Measurements from ENCODE around the gene CDK11A. TPM values are rescaled to one million over a fixed set of nuclear protein-coding genes. Genes with fewer than 3 reads are reported as not detected.
"Not testable (repeated sequence)": the region's sequence is repeated elsewhere in the genome, so short reads cannot be mapped to it uniquely, and the experiment has no call there.

Gene CDK11A
- total RNA-seq, 2 donors from 2014 or later, result 56.3 to 56.7 TPM

DNA sequence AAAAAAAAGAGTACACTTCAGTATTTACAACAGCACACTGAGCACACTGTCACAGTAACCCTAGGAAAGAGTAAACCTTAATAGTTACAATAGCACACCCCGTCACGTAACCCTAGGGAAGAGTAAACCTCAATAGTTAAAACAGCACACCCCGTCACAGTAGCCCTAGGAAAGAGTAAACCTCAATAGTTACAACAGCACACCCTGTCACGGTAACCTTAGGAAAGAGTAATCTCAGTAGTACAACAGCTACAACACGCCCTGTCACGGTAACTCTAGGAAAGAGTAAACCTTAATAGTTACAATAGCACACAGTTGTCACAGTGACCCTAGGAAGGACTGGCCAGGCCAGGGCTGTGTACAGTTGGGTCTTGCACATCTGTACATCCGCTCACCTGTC, 3.0 kb downstream of the CDK11A start:
- peaks cover 0 to 3% of the 10 kb centered on the region in 2 donors for H3K4me1 ChIP-seq (ENCODE audit: control insufficient read depth in 1 of 2, low read depth in 2 of 2)
- peaks cover 23% of the 10 kb centered on the region for H3K36me3 ChIP-seq
- TF ChIP-seq, protein P1, sequence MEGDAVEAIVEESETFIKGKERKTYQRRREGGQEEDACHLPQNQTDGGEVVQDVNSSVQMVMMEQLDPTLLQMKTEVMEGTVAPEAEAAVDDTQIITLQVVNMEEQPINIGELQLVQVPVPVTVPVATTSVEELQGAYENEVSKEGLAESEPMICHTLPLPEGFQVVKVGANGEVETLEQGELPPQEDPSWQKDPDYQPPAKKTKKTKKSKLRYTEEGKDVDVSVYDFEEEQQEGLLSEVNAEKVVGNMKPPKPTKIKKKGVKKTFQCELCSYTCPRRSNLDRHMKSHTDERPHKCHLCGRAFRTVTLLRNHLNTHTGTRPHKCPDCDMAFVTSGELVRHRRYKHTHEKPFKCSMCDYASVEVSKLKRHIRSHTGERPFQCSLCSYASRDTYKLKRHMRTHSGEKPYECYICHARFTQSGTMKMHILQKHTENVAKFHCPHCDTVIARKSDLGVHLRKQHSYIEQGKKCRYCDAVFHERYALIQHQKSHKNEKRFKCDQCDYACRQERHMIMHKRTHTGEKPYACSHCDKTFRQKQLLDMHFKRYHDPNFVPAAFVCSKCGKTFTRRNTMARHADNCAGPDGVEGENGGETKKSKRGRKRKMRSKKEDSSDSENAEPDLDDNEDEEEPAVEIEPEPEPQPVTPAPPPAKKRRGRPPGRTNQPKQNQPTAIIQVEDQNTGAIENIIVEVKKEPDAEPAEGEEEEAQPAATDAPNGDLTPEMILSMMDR (IDR thresholded peaks at IDR 0.05), result no peak
- no peak for DNase-seq (ENCODE audit: low spot score)
- no peaks in the 10 kb centered on the region for H3K27me3 ChIP-seq (replicated peaks; ENCODE audit: insufficient read depth)
- H3K9me3 ChIP-seq, result no peaks in the 10 kb centered on the region
- no peak overlapping the region for H3K27ac ChIP-seq
- no peak for ATAC-seq (ENCODE audit: insufficient number of reproducible peaks, low FRiP score, low read depth)
- no peak overlapping the region for H3K4me3 ChIP-seq

DNA sequence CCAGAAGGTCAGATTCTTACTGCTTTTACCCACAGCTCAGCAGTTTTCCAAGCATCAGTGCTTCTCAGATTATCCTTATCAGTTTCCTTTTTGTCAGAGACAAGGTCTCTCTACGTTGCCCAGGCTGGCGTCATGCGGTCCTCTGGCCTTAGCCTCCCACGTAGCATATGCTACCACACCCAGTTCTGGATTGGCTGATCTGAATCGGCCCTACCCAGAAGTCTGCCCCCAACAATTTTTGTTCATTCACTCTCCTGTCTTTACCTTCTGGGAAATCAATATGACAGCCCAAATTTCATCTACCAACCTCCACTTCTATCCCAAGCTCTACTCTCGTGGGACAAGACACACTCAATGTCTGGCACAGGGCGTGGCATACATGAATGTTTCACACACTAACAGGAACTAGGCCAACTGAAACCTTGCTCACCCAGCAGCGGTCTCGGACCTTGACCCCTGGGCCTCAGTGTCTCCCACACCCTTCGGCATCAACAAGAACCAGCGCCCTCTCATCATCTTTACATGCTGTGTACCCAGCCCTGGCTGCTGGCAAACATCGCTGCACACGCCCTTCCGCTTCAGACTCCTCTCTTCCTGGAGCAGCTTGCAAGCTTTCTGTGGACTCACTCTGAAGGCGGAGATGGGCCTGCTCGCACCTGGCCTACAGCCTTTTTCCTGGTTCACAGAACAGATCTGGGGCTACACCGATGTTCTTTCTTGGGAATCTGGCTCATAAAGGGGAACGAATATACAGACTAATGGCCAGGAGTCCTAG, 8.9 kb downstream of the CDK11A start:
- ATAC-seq (ENCODE audit: insufficient number of reproducible peaks, low FRiP score, low read depth); H3K9me3 ChIP-seq; H3K4me1 ChIP-seq (ENCODE audit: control insufficient read depth in 1 of 2, low read depth in 2 of 2); H3K27me3 ChIP-seq (replicated peaks; ENCODE audit: insufficient read depth); H3K4me3 ChIP-seq; DNase-seq (ENCODE audit: low spot score); H3K27ac ChIP-seq: not testable (repeated sequence)
- H3K36me3 ChIP-seq, result peaks cover 15% of the 10 kb centered on the region

DNA sequence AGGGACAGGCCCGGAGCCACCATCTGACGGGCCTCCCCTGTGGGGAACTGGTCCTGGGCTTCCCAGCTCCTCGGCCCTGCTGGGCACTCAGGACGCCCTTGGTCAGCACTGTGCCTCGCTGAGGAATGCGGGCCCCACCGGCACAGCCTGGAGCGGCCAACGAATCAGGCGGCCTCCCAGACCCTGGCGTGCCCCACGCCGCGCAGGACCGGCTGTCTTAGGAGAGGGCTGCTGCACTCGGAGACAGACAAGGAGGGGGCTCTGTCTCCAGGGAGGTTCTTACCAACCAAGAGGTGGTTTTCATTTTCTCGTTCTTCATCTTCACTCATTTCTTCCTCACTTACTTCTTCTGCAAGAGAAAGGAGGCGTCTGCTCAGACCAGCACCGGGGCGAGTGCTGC, 16.3 kb downstream of the CDK11A start:
- not testable (repeated sequence) for H3K4me3 ChIP-seq; H3K9me3 ChIP-seq; DNase-seq (ENCODE audit: low spot score); H3K27me3 ChIP-seq (replicated peaks; ENCODE audit: insufficient read depth); H3K4me1 ChIP-seq (ENCODE audit: control insufficient read depth in 1 of 2, low read depth in 2 of 2); H3K36me3 ChIP-seq; H3K27ac ChIP-seq; ATAC-seq (ENCODE audit: insufficient number of reproducible peaks, low FRiP score, low read depth)

DNA sequence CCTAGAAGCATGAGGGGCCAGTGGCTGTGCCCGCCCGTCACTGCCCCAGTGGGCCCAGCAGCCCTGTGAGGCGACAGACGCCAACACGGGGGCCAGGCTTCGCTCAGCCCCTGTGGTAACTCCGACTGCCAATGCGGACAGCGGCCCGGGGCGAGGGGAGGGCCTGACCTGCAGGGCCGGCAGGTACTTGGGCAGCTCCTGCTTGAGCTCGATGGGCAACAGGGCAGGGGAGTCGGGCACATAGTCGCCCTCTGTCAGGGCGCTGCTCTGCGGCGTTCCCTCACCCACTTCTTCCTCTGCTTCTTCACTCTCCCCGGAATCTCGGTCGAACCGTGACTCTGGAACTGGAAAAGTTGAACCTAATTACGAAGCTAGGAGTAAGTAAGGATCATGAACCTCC, 16.9 kb downstream of the CDK11A start:
- not testable (repeated sequence) for H3K27ac ChIP-seq; DNase-seq (ENCODE audit: low spot score); H3K4me1 ChIP-seq (ENCODE audit: control insufficient read depth in 1 of 2, low read depth in 2 of 2); H3K9me3 ChIP-seq; H3K4me3 ChIP-seq; H3K36me3 ChIP-seq; ATAC-seq (ENCODE audit: insufficient number of reproducible peaks, low FRiP score, low read depth); H3K27me3 ChIP-seq (replicated peaks; ENCODE audit: insufficient read depth)

DNA sequence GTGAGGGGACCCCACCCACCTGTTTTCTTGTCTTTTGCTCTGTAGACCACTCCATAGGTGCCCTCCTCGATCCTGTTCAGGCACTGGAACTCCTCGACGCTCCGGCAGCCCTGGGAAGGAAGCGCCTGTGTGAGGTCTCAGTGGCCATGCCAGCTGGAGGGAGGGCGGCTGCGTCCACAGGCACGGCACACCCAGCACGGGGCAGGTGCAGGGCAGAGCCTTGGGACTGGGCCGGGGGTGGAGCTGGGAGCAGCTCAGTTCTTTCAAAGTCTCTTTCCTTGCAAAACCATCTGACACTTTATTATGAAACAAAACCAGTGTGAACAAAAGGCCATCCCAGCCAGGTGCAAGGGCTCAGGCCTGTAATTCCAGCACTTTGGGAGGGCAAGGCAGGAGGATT, 18.5 kb downstream of the CDK11A start:
- ATAC-seq (ENCODE audit: insufficient number of reproducible peaks, low FRiP score, low read depth); H3K27me3 ChIP-seq (replicated peaks; ENCODE audit: insufficient read depth); DNase-seq (ENCODE audit: low spot score); H3K4me3 ChIP-seq; H3K27ac ChIP-seq; H3K9me3 ChIP-seq; H3K4me1 ChIP-seq (ENCODE audit: control insufficient read depth in 1 of 2, low read depth in 2 of 2); H3K36me3 ChIP-seq: not testable (repeated sequence)

DNA sequence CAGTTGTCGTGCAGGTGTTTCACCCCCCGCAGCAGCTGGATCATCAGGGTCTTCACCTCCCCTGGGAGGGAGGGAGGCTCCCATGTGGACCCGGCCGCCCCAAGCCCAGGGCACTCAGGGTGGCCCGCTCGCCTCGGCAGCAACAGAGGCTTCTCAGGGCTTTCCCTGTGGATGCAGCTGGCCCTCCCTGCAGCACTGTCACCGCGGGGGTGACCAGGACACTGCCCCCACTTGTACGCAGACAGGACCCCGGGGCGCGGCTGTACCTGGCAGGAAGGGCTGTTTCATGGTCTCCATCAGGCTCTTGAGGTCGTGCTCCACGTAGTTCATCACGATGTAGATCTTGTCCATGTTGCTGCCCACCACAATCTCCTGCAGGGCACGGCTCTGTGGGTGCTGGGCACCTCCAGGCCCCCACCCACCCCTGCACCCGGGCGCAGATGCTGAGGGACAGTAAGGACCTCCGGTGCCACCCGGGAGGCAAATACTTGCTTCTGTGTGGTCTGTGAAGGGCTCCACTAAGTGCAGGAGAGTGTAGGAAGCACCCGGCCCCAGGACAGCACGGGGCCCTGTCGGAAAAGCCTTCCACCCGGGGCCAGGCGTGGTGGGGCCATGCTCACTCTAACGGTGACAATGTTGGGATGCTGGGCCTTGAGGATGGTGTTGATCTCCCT, 19.7 kb downstream of the CDK11A start:
- ATAC-seq (ENCODE audit: insufficient number of reproducible peaks, low FRiP score, low read depth); H3K4me3 ChIP-seq; DNase-seq (ENCODE audit: low spot score): not testable (repeated sequence)

DNA sequence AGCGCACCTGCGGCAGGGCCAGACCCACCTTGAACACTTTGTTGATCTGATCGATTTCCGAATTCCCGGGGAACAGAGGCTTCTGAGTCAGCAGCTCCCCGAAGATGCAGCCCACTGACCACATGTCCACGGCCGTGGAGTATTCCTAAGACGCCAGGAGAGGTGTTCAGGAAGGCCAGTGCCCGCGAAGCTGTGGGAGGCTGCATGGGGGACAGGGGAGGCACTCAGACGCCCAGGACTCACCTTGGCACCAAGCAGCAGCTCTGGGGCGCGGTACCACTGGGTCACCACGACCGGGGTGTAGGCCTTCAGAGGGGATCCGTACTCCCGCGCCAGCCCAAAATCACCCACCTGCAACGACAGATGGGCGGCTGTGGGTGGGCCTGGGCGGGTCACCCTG, 20.4 kb downstream of the CDK11A start:
- DNase-seq (ENCODE audit: low spot score), result no peak
- H3K9me3 ChIP-seq, result no peaks in the 10 kb centered on the region
- no peak for ATAC-seq (ENCODE audit: insufficient number of reproducible peaks, low FRiP score, low read depth)
- no peak overlapping the region for H3K27ac ChIP-seq
- H3K36me3 ChIP-seq, result peaks cover 3% of the 10 kb centered on the region
- TF ChIP-seq, protein P1 (IDR thresholded peaks at IDR 0.05), result no peak
- no peaks in the 10 kb centered on the region for H3K27me3 ChIP-seq (replicated peaks; ENCODE audit: insufficient read depth)
- H3K4me1 ChIP-seq (ENCODE audit: control insufficient read depth in 1 of 2, low read depth in 2 of 2), result no peaks in the 10 kb centered on the region
- H3K4me3 ChIP-seq, result no peak overlapping the region

More for the DNA sequence above, 19.7 kb downstream of the CDK11A start:
- H3K36me3 ChIP-seq; H3K27ac ChIP-seq; H3K9me3 ChIP-seq; H3K4me1 ChIP-seq (ENCODE audit: control insufficient read depth in 1 of 2, low read depth in 2 of 2); H3K27me3 ChIP-seq (replicated peaks; ENCODE audit: insufficient read depth): not testable (repeated sequence)

DNA sequence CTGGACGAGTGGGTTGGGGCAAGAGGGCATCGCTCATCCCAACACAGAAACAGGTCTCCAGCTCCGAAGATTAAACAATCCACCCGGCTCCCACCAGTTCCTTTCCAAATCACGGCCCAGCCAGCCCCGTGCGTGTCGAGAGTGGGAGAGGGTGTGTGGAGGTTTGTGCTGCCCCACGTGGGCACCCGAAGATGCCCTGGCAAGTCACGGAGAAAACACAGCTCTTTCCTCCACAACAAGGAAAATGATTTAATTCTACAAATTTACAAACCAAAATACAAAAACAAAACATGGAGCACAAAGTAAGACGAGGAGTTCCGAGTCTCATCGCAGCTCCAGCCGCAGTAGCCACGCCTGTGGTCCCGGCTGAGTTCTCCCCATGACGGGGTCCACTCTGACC, 21.7 kb downstream of the CDK11A start:
- not testable (repeated sequence) for DNase-seq (ENCODE audit: low spot score)

DNA sequence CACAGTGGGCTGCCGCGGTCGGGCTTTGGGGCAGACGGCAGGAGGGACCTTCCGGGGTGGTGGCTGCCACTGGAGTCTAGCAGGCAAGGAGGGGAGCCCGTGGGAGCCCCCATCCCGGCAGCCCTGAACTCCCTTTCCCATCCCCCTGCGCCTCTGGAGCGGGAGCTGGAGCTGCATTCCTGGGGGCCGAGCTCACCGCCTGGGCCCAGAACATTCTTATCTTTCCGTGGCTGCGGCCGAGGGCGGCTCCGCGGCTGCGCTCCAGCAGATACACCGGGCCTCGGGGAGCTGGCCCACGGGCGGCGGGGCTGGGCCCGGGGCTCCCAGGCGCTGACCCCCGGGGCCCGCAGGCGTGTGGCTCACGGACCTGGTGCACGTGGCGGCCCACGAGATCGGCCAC, 23.6 kb downstream of the CDK11A start:
- not testable (repeated sequence) for H3K4me3 ChIP-seq; H3K36me3 ChIP-seq; DNase-seq (ENCODE audit: low spot score); H3K4me1 ChIP-seq (ENCODE audit: control insufficient read depth in 1 of 2, low read depth in 2 of 2); H3K27me3 ChIP-seq (replicated peaks; ENCODE audit: insufficient read depth); H3K27ac ChIP-seq; H3K9me3 ChIP-seq; ATAC-seq (ENCODE audit: insufficient number of reproducible peaks, low FRiP score, low read depth)

More for the DNA sequence above, 21.7 kb downstream of the CDK11A start:
- not testable (repeated sequence) for H3K4me1 ChIP-seq (ENCODE audit: control insufficient read depth in 1 of 2, low read depth in 2 of 2); ATAC-seq (ENCODE audit: insufficient number of reproducible peaks, low FRiP score, low read depth); H3K27me3 ChIP-seq (replicated peaks; ENCODE audit: insufficient read depth); H3K36me3 ChIP-seq; H3K9me3 ChIP-seq; H3K4me3 ChIP-seq; H3K27ac ChIP-seq

DNA sequence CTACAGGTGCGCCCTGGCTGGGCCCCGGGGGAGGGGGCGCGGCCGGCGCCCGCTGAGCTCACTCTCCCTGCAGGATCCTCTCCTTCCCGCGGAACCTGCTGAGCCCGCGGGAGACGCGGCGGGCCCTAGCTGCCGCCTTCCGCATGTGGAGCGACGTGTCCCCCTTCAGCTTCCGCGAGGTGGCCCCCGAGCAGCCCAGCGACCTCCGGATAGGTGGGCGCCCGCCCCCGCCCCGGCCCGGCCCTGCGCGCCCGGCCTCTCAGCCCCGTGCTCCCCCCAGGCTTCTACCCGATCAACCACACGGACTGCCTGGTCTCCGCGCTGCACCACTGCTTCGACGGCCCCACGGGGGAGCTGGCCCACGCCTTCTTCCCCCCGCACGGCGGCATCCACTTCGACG, 24.1 kb downstream of the CDK11A start:
- DNase-seq (ENCODE audit: low spot score); H3K4me1 ChIP-seq (ENCODE audit: control insufficient read depth in 1 of 2, low read depth in 2 of 2); H3K4me3 ChIP-seq; H3K27ac ChIP-seq; H3K9me3 ChIP-seq; H3K27me3 ChIP-seq (replicated peaks; ENCODE audit: insufficient read depth); H3K36me3 ChIP-seq; ATAC-seq (ENCODE audit: insufficient number of reproducible peaks, low FRiP score, low read depth): not testable (repeated sequence)

DNA sequence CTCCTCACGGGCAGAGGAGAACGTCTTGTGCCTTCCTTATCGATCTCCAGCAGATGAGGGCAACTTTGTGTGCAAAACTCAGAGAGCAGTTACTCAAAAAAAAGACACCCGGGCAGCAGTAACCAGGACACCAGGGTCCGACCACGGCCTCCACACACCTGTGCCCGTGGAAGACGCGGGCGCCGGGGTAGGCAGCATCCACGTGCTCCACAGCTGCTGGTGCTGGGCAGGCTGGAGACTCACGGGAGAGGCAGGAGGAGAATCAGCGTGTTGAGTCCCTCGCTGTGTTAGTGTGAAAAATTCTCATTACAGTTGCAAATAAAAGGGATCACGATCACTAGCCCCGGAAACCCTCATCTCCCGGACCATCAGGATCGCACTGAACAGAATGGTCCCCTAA, 25.1 kb downstream of the CDK11A start:
- H3K4me1 ChIP-seq (ENCODE audit: control insufficient read depth in 1 of 2, low read depth in 2 of 2); H3K27ac ChIP-seq; ATAC-seq (ENCODE audit: insufficient number of reproducible peaks, low FRiP score, low read depth); H3K36me3 ChIP-seq; DNase-seq (ENCODE audit: low spot score); H3K9me3 ChIP-seq; H3K4me3 ChIP-seq; H3K27me3 ChIP-seq (replicated peaks; ENCODE audit: insufficient read depth): not testable (repeated sequence)

All from thoracic aorta (tissue), 2 donors.